MM.1S (cell line): ENCODE data around the gene TSPYL4.
A peak's percentile ranks its signal among the peaks of the same experiment; 100 is the strongest.

Experiments used
- DNase-seq: peaks from one replicate; pipeline ENCODE4 v3.0.0-alpha.2; 2015
- H2AFZ ChIP-seq: fragments of 300-600 bp; sonication (generic); 2 replicates; pipeline ENCODE4 v1.6.0; 2016; ENCODE audit warnings: antibody characterized with exemption, low read length
- H3F3A ChIP-seq: fragments of 300-600 bp; sonication (generic); 2 replicates; pipeline ENCODE4 v1.6.1; 2016; ENCODE audit warnings: mild to moderate bottlenecking, antibody characterized with exemption, low read length, moderate library complexity, mixed read lengths; ENCODE audit not compliant: insufficient read depth
- H3K27ac ChIP-seq: fragments of 300-600 bp; sonication (generic); 2 replicates; pipeline ENCODE4 v1.5.1; 2016; ENCODE audit warnings: mild to moderate bottlenecking, low read length
- H3K27me3 ChIP-seq: fragments of 300-600 bp; sonication (generic); replicated peaks from 2 replicates; pipeline ENCODE4 v1.6.0; 2016; ENCODE audit warnings: low read length; ENCODE audit not compliant: insufficient read depth
- H3K36me3 ChIP-seq: fragments of 300-600 bp; sonication (generic); replicated peaks from 2 replicates; pipeline ENCODE4 v1.6.1; 2016; ENCODE audit warnings: mild to moderate bottlenecking, low read length, mixed read lengths; ENCODE audit not compliant: insufficient read depth
- H3K4me1 ChIP-seq: fragments of 300-600 bp; sonication (generic); 2 replicates; pipeline ENCODE4 v1.6.1; 2016; ENCODE audit warnings: low read length, mixed read lengths
- H3K4me2 ChIP-seq: fragments of 300-600 bp; sonication (generic); 2 replicates; pipeline ENCODE4 v1.6.0; 2016; ENCODE audit warnings: low read depth, low read length
- H3K4me3 ChIP-seq: fragments of 300-600 bp; sonication (generic); 2 replicates; pipeline ENCODE4 v1.5.1; 2016; ENCODE audit warnings: low read length, mixed read lengths
- H3K79me2 ChIP-seq: fragments of 300-600 bp; sonication (generic); 2 replicates; pipeline ENCODE4 v1.6.1; 2016; ENCODE audit warnings: mixed run types, low read length, mixed read lengths
- H3K9ac ChIP-seq: fragments of 300-600 bp; sonication (generic); 2 replicates; pipeline ENCODE4 v1.6.1; 2016; ENCODE audit warnings: low read length, mixed read lengths
- H3K9me2 ChIP-seq: fragments of 300-600 bp; sonication (generic); replicated peaks from 2 replicates; pipeline ENCODE4 v1.6.1; 2016; ENCODE audit warnings: mild to moderate bottlenecking, low read length, mixed read lengths; ENCODE audit not compliant: insufficient read depth
- H3K9me3 ChIP-seq: fragments of 300-600 bp; sonication (generic); replicated peaks from 2 replicates; pipeline ENCODE4 v1.6.1; 2016; ENCODE audit warnings: mild to moderate bottlenecking, low read length, mixed read lengths; ENCODE audit not compliant: insufficient read depth
- H4K20me1 ChIP-seq: fragments of 300-600 bp; sonication (generic); 2 replicates; pipeline ENCODE4 v1.6.1; 2016; ENCODE audit warnings: mild to moderate bottlenecking, low read length, moderate library complexity, mixed read lengths; ENCODE audit not compliant: insufficient read depth
- EZH2 ChIP-seq: fragments of 300-600 bp; sonication (generic); optimal IDR thresholded peaks from 2 replicates; pipeline ENCODE3; 2017; ENCODE audit warnings: low read depth, mild to moderate bottlenecking, antibody characterized with exemption, low read length, mixed read lengths
- EZH2phosphoT487 ChIP-seq: fragments of 300-600 bp; sonication (generic); IDR thresholded peaks from 2 replicates; pipeline ENCODE4 v1.6.1; 2018; ENCODE audit warnings: antibody characterized with exemption, low read length
- TF ChIP-seq, protein P1 (sequence below): fragments of 300-600 bp; sonication (generic); IDR thresholded peaks from 2 replicates; pipeline ENCODE4 v1.5.1; 2016; ENCODE audit warnings: antibody characterized with exemption, low read length, mixed read lengths

TSPYL4 gene

DNA sequence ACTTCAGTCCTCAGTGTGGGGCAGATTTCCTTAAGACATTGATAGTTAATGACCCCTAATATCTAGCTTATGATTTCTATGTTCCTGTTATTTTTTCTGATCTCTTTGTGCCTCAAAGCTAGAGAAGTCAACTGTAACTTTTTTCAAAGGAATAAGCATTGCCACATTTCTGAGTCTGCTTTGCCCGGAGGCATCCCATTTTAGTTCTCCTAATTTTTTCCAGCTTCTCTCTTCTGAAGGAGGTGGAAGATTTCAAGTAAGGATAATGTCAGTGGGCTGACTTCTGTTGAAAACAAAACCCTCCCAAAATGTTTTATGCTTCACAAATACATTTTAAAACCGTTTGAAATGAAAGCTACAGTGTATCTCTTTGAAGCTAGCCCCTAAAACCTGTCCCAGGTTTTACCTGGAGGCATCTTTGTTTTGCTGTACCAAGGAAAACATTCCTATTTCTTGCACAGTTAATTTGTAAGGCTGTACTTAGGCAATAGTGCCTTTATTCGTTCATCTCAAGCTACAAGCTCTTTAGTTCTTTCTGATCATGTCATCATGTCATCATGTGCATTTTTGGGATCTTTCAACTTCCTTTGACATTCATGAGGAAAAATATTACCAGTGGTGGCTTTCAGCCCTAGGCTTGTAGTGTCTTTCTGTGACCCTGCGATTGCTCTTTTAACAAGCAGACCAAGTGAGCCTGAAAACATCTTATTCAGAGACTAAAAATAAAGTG lies 45.7 kb downstream of the TSPYL4 start:
- Histone ChIP-seq H3K9me3 (no peaks in the 10 kb centered on the region), H4K20me1 (no peaks in the 10 kb centered on the region), H3K4me3 (no peak overlapping the region), H3F3A (peaks cover 12% of the 10 kb centered on the region), H3K9ac (no peak overlapping the region), H2AFZ (no peak overlapping the region), H3K9me2 (no peaks in the 10 kb centered on the region), H3K27ac (no peak overlapping the region), H3K79me2 (no peaks in the 10 kb centered on the region), H3K4me1 (peaks cover 23% of the 10 kb centered on the region), H3K27me3 (no peaks in the 10 kb centered on the region), H3K4me2 (no peak overlapping the region), H3K36me3 (no peaks in the 10 kb centered on the region)
- no peak for DNase-seq
- TF ChIP-seq, protein P1, sequence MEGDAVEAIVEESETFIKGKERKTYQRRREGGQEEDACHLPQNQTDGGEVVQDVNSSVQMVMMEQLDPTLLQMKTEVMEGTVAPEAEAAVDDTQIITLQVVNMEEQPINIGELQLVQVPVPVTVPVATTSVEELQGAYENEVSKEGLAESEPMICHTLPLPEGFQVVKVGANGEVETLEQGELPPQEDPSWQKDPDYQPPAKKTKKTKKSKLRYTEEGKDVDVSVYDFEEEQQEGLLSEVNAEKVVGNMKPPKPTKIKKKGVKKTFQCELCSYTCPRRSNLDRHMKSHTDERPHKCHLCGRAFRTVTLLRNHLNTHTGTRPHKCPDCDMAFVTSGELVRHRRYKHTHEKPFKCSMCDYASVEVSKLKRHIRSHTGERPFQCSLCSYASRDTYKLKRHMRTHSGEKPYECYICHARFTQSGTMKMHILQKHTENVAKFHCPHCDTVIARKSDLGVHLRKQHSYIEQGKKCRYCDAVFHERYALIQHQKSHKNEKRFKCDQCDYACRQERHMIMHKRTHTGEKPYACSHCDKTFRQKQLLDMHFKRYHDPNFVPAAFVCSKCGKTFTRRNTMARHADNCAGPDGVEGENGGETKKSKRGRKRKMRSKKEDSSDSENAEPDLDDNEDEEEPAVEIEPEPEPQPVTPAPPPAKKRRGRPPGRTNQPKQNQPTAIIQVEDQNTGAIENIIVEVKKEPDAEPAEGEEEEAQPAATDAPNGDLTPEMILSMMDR, result no peak
- TF ChIP-seq EZH2, result no peak
- no peak for TF ChIP-seq EZH2phosphoT487

DNA sequence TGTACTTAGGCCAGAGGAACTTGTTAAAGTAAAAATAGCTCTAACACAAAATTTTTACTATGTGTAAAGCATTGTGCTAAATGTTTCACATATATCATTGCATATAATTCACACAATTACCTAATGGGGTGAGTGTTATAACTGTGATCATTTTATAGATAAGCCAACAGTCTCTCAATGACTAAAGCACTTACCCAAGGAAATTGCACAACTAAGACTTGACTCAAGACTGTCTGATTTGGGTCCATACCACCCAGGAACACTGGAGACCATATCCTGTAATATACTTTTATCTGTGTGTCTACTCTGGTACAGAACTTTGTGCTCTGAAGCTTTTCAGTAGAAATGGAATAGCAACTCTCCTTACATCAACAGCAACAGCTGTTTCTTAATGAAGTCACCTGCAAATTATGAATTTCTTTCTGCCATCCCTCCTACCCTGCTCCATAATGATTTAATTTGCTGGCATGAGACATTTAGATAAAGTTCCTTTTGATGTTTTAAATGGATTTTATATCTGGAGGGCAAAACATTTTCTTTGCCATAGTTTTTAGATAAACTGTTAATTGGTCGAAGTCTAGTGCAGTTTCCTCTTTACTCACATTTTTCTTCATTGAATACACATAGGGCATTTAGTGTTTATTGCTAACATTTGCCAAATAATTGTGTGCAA lies 47.5 kb downstream of the TSPYL4 start:
- Histone ChIP-seq H3F3A (peaks cover 22% of the 10 kb centered on the region), H3K9ac (no peak overlapping the region), H3K79me2 (no peaks in the 10 kb centered on the region), H3K36me3 (no peaks in the 10 kb centered on the region), H3K4me2 (peak overlapping the region; percentile 64; the same call in 1 of the 2 replicates), H2AFZ (no peak overlapping the region), H3K27me3 (no peaks in the 10 kb centered on the region), H3K9me3 (no peaks in the 10 kb centered on the region), H3K4me3 (no peak overlapping the region), H4K20me1 (no peaks in the 10 kb centered on the region), H3K27ac (no peak overlapping the region), H3K4me1 (peaks cover 41% of the 10 kb centered on the region), H3K9me2 (no peaks in the 10 kb centered on the region)
- TF ChIP-seq EZH2 (no peak), EZH2phosphoT487 (no peak)
- TF ChIP-seq, protein P1, result no peak
- DNase-seq, result no peak

DNA sequence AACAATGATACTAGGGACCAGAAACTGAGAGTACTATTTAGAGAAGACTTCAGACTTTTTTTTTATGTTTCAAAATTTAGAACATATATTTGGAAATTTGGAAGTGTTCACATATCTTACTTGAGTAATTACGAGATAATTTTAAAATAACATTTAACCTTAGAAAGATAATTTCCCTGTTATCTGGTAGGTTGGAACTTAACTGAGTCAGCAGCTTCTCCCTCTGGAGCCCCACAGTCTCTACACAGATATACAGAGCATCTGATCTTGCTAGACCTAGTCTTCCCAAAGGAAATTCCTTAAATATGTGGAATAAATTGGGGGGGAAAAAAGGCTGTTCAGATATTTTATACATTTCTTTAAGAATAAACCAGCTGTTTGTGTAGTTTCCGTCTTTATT lies 48.6 kb downstream of the TSPYL4 start:
- Histone ChIP-seq H3K79me2 (no peaks in the 10 kb centered on the region), H3K27ac (peak overlapping the region; percentile 58; the same call in 1 of the 2 replicates), H3K9ac (peak overlapping the region; percentile 30; the same call in 1 of the 2 replicates), H3K9me2 (no peaks in the 10 kb centered on the region), H4K20me1 (no peaks in the 10 kb centered on the region), H3K4me3 (peak overlapping the region; percentile 50), H3F3A (peaks cover 22% of the 10 kb centered on the region), H3K36me3 (no peaks in the 10 kb centered on the region), H2AFZ (peak overlapping the region; percentile 45), H3K27me3 (no peaks in the 10 kb centered on the region), H3K4me2 (peak overlapping the region; percentile 64), H3K9me3 (no peaks in the 10 kb centered on the region), H3K4me1 (peaks cover 50% of the 10 kb centered on the region)
- DNase-seq, result no peak
- TF ChIP-seq EZH2phosphoT487 (no peak), EZH2 (no peak)
- TF ChIP-seq, protein P1, result no peak
